ENCODE measurements around the gene NFIB. TPM values are rescaled to one million over a fixed set of nuclear protein-coding genes. Genes with fewer than 3 reads are reported as not detected.

NFIB gene
- total RNA-seq, 1 experiment from 2014 or later: 14.3 TPM

DNA sequence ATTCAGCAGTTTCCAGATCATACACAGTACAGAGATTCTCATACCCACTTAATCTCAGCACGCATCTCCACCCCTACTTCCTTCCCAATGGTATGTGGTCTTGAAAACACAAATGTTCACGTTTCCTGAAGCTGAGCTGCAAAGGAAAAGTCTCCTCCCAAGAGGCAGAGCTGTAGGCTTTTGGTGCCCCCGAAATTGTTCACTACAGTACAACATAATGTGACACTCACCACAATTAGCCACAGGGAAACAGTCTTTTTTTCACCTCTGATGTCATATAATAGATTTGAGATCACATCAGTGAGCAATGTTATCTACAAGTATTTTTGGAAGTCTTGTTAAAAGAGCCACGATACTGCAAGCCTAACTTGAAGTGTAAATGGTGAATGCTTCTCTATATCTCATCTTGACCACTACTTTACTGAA lies 40.2 kb downstream of the NFIB start:
- H3K4me3 Mint-ChIP-seq: peak overlapping the region; percentile 49 to 71
- no peak overlapping the region for H2BK120ac ChIP-seq (ENCODE audit: low read depth, low read length, poor library complexity, severe bottlenecking)
- H2AFZ ChIP-seq (ENCODE audit: low read length): no peak overlapping the region
- no peak overlapping the region for H4K8ac ChIP-seq (replicated peaks; ENCODE audit: insufficient read length, low read depth, low read length)
- peak overlapping the region; percentile 85 for H3K27ac ChIP-seq (ENCODE audit: insufficient read length, low read depth, low read length)
- no peak overlapping the region for H2BK5ac ChIP-seq (ENCODE audit: insufficient read length, low read length)
- H4K5ac ChIP-seq (ENCODE audit: insufficient read length, low read depth, low read length): no peak overlapping the region
- H2BK12ac ChIP-seq (ENCODE audit: insufficient read length, low read depth, low read length): no peak overlapping the region
- no peaks in the 10 kb centered on the region for H3K27me3 ChIP-seq (ENCODE audit: insufficient read depth, low read length)
- TF ChIP-seq, protein P1, sequence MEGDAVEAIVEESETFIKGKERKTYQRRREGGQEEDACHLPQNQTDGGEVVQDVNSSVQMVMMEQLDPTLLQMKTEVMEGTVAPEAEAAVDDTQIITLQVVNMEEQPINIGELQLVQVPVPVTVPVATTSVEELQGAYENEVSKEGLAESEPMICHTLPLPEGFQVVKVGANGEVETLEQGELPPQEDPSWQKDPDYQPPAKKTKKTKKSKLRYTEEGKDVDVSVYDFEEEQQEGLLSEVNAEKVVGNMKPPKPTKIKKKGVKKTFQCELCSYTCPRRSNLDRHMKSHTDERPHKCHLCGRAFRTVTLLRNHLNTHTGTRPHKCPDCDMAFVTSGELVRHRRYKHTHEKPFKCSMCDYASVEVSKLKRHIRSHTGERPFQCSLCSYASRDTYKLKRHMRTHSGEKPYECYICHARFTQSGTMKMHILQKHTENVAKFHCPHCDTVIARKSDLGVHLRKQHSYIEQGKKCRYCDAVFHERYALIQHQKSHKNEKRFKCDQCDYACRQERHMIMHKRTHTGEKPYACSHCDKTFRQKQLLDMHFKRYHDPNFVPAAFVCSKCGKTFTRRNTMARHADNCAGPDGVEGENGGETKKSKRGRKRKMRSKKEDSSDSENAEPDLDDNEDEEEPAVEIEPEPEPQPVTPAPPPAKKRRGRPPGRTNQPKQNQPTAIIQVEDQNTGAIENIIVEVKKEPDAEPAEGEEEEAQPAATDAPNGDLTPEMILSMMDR (conservative IDR thresholded peaks at IDR 0.05): no peak
- peaks cover 12% of the 10 kb centered on the region for H3K4me1 ChIP-seq (ENCODE audit: insufficient read depth, low read length)
- H3T11ph ChIP-seq (ENCODE audit: low read length): no peak overlapping the region
- no peak overlapping the region for H3K14ac ChIP-seq (ENCODE audit: insufficient read depth, low read length)
- no peak overlapping the region for H3K4ac ChIP-seq (ENCODE audit: low read depth, low read length)
- H4K91ac ChIP-seq (ENCODE audit: insufficient read length, low read depth, low read length): no peak overlapping the region
- no peak overlapping the region for H2AK5ac ChIP-seq (ENCODE audit: insufficient read length, low read length)
- no peaks in the 10 kb centered on the region for H3K23me2 ChIP-seq (ENCODE audit: insufficient read length, low read depth, low read length, poor library complexity, severe bottlenecking)
- H3K56ac ChIP-seq (ENCODE audit: insufficient read length, low read depth, low read length): no peak overlapping the region
- H3K27me3 Mint-ChIP-seq (ENCODE audit: low read depth): no peaks in the 10 kb centered on the region
- H3K9me3 ChIP-seq (ENCODE audit: control insufficient read depth, low read depth, low read length): no peaks in the 10 kb centered on the region
- H3K4me2 ChIP-seq (ENCODE audit: insufficient read depth, insufficient read length, low read length): peak overlapping the region; percentile 32
- no CpG with 5 or more reads among the region's 4 CpGs for WGBS (ENCODE audit: extremely low coverage, insufficient read length, low lambda C conversion rate)
- H3K23ac ChIP-seq (ENCODE audit: insufficient read length, low read depth, low read length): no peak overlapping the region
- H3K27ac Mint-ChIP-seq: peak overlapping the region; percentile 96 to 99 (median 97)
- peaks cover 68 to 69% of the 10 kb centered on the region in 2 experiments for H3K4me1 Mint-ChIP-seq
- DNase-seq: no peak
- no peak overlapping the region for H3K18ac ChIP-seq (ENCODE audit: insufficient read length, low read depth, low read length)
- H3K79me2 ChIP-seq (ENCODE audit: insufficient read depth, low read length): 0 out of 2 replicates have a peak, but pooled peaks cover 2% of the 10 kb centered on the region
- H3K9ac ChIP-seq (ENCODE audit: extremely low read depth, insufficient read length, low read length): no peak overlapping the region
- no peaks in the 10 kb centered on the region for H3K9me3 Mint-ChIP-seq
- no peak overlapping the region for H2BK15ac ChIP-seq (ENCODE audit: low read depth, low read length)
- no peak overlapping the region for H2BK20ac ChIP-seq (ENCODE audit: low read depth, low read length, poor library complexity, severe bottlenecking)
- H3K36me3 Mint-ChIP-seq (ENCODE audit: insufficient read depth in 1 of 3, low read depth in 3 of 3): no peaks in the 10 kb centered on the region
- no peaks in the 10 kb centered on the region for H4K20me1 ChIP-seq (ENCODE audit: control insufficient read depth, insufficient read depth, insufficient read length)
- H3K79me1 ChIP-seq (ENCODE audit: insufficient read depth, low read depth, low read length, poor library complexity, severe bottlenecking): no peaks in the 10 kb centered on the region

Data from H9 (cell line).